Endodermal cell (in vitro differentiated cells): Measurements from ENCODE around the gene KRTAP10-2. TPM values are rescaled to one million over a fixed set of nuclear protein-coding genes. Genes with fewer than 3 reads are reported as not detected.

Experiments
- DNase-seq: peaks from one replicate; pipeline ENCODE4 v3.0.0-alpha.2; 2017
- H3K27ac ChIP-seq: 2 replicates; pipeline ENCODE4 v1.5.1; 2013; ENCODE audit warnings: mild to moderate bottlenecking, low read depth, low read length, moderate library complexity
- H3K27me3 ChIP-seq: 2 replicates; pipeline ENCODE4 v1.6.1; 2013; ENCODE audit warnings: mild to moderate bottlenecking, low read length, moderate library complexity; ENCODE audit not compliant: insufficient read depth, control insufficient read depth, poor library complexity, severe bottlenecking
- H3K36me3 ChIP-seq: 2 replicates; pipeline ENCODE4 v1.7.0; 2013; ENCODE audit warnings: mild to moderate bottlenecking, low read length, moderate library complexity; ENCODE audit not compliant: control insufficient read depth, insufficient read depth
- H3K4me1 ChIP-seq: one replicate; pipeline ENCODE4 v1.7.0; 2013; ENCODE audit warnings: low read length; ENCODE audit not compliant: control insufficient read depth, insufficient read depth
- H3K4me3 ChIP-seq: 2 replicates; pipeline ENCODE4 v1.5.1; 2013; ENCODE audit warnings: mild to moderate bottlenecking, low read length, moderate library complexity
- H3K9ac ChIP-seq: 2 replicates; pipeline ENCODE4 v1.6.1; 2013; ENCODE audit warnings: mild to moderate bottlenecking, low read length, moderate library complexity; ENCODE audit not compliant: poor library complexity, severe bottlenecking; ENCODE audit errors: extremely low read depth
- H3K9me3 ChIP-seq: 2 replicates; pipeline ENCODE4 v1.6.1; 2013; ENCODE audit warnings: mild to moderate bottlenecking, low read length, moderate library complexity; ENCODE audit not compliant: control insufficient read depth
- H3K27ac Mint-ChIP-seq: 2 replicates; pipeline ENCODE4 v1.8.0; 2020; ENCODE audit warnings: mixed read lengths
- H3K27me3 Mint-ChIP-seq: 2 replicates; pipeline ENCODE4 v1.8.0; 2021; ENCODE audit warnings: mild to moderate bottlenecking, mixed read lengths; ENCODE audit not compliant: insufficient read depth
- H3K36me3 Mint-ChIP-seq: 2 replicates; pipeline ENCODE4 v1.8.0; 2020; ENCODE audit warnings: low read depth, mixed read lengths
- H3K4me1 Mint-ChIP-seq: 2 replicates; pipeline ENCODE4 v1.8.0; 2020; ENCODE audit warnings: mixed read lengths
- H3K4me3 Mint-ChIP-seq: 2 replicates; pipeline ENCODE4 v1.8.0; 2020; ENCODE audit warnings: mild to moderate bottlenecking, moderate library complexity, mixed read lengths
- H3K9me3 Mint-ChIP-seq: 2 replicates; pipeline ENCODE4 v1.8.0; 2020; ENCODE audit warnings: mild to moderate bottlenecking, mixed read lengths
- WGBS, 2 experiments: methylation state at CpG; one replicate each; pipeline versions ENCODE4 v1.1.5 to v1.1.7; 2013; ENCODE audit warnings: missing lambda C conversion rate in 2 of 2, mixed read lengths in 1 of 2; ENCODE audit not compliant: insufficient coverage in 1 of 2, insufficient read length in 1 of 2; 5-methylcytosine and 5-hydroxymethylcytosine counted together
- total RNA-seq, 2 donors: library from RNA; stranded (reverse); fragmentation: NEBNext Ultra II Directional in 1 of 2; extraction: Animal tissue kit (Norgen Biotek cat#: 25700) in 1 of 2; gene quantifications; 2 replicates in 1 of 2; 3 replicates in 1 of 2; pipeline ENCODE4 v1.2.1, GENCODE V29; 2021
- TF ChIP-seq, protein P1 (sequence below): fragments of 200-600 bp; sonication (generic); conservative IDR thresholded peaks from 2 replicates; pipeline ENCODE4 v1.5.0; 2021; ENCODE audit warnings: antibody characterized with exemption, mild to moderate bottlenecking

Gene KRTAP10-2
- total RNA-seq, 2 donors from 2014 or later, result not detected

DNA sequence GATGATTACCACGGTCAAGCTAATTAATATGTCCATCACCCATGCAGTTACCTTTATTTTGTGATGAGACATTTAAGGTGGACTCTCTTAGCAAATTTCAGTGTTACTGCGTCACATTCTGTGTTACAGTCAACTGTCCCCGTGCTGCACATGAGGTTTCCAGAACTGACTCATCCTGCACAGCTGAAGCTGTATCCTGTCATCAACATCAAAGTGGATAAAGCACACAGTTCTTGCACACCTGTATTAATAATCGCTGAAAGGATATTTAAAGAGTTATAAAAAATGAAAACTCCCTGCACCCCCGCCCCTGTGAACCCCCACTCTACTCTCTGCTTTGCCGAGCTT lies 32.5 kb upstream of the KRTAP10-2 start:
- H3K4me1 ChIP-seq, result no peaks in the 10 kb centered on the region
- no peaks in the 10 kb centered on the region for H3K36me3 ChIP-seq
- Mint-ChIP-seq H3K9me3 (peaks cover 17% of the 10 kb centered on the region), H3K27me3 (peaks cover 7% of the 10 kb centered on the region), H3K27ac (no peak overlapping the region), H3K4me3 (no peak overlapping the region), H3K4me1 (peaks cover 5% of the 10 kb centered on the region), H3K36me3 (no peaks in the 10 kb centered on the region)
- H3K27me3 ChIP-seq, result no peaks in the 10 kb centered on the region
- H3K9me3 ChIP-seq, result peaks cover 9% of the 10 kb centered on the region
- H3K27ac ChIP-seq, result no peak overlapping the region
- 91 to 92% methylated on average over 6 of the region's 6 CpGs for WGBS, 2 experiments
- TF ChIP-seq, protein P1, sequence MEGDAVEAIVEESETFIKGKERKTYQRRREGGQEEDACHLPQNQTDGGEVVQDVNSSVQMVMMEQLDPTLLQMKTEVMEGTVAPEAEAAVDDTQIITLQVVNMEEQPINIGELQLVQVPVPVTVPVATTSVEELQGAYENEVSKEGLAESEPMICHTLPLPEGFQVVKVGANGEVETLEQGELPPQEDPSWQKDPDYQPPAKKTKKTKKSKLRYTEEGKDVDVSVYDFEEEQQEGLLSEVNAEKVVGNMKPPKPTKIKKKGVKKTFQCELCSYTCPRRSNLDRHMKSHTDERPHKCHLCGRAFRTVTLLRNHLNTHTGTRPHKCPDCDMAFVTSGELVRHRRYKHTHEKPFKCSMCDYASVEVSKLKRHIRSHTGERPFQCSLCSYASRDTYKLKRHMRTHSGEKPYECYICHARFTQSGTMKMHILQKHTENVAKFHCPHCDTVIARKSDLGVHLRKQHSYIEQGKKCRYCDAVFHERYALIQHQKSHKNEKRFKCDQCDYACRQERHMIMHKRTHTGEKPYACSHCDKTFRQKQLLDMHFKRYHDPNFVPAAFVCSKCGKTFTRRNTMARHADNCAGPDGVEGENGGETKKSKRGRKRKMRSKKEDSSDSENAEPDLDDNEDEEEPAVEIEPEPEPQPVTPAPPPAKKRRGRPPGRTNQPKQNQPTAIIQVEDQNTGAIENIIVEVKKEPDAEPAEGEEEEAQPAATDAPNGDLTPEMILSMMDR, result no peak
- no peak for DNase-seq
- no peak overlapping the region for H3K9ac ChIP-seq
- H3K4me3 ChIP-seq, result no peak overlapping the region

GRCh38 chr21:44583089-44583799 lies 31.9 kb upstream of the KRTAP10-2 start:
- H3K4me3 ChIP-seq, result no peak overlapping the region
- no peaks in the 10 kb centered on the region for H3K36me3 ChIP-seq
- peaks cover 9% of the 10 kb centered on the region for H3K9me3 ChIP-seq
- TF ChIP-seq, protein P1, result no peak
- Mint-ChIP-seq H3K4me1 (peaks cover 5% of the 10 kb centered on the region), H3K27me3 (peaks cover 7% of the 10 kb centered on the region), H3K27ac (no peak overlapping the region), H3K9me3 (peaks cover 18% of the 10 kb centered on the region), H3K4me3 (no peak overlapping the region), H3K36me3 (no peaks in the 10 kb centered on the region)
- H3K4me1 ChIP-seq, result no peaks in the 10 kb centered on the region
- 50 to 65% methylated on average over 10 to 11 of the region's 11 CpGs for WGBS, 2 experiments
- H3K27me3 ChIP-seq, result no peaks in the 10 kb centered on the region
- no peak overlapping the region for H3K27ac ChIP-seq
- no peak overlapping the region for H3K9ac ChIP-seq
- no peak for DNase-seq

DNA sequence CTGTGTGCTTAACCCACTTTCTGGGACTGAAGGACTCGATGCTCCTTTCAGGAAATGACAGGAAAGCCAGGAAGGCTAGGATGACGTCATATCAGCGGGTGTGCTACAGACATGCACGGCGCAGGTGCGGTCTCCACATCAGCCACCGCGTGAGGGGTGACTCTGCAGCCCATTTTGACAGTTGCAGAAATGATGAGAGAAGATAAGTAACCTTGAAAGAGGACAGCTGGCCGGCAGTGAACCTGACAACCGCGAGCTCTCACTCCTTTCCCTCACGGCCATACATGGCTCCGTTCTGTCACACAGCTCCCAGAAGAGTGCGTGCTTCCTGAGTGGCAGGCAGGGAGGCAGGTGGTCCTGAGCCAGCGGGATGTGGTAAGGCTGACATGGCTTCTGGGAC lies 30.8 kb upstream of the KRTAP10-2 start:
- Histone ChIP-seq H3K27me3 (no peaks in the 10 kb centered on the region), H3K9ac (no peak overlapping the region), H3K9me3 (peaks cover 15% of the 10 kb centered on the region), H3K4me1 (no peaks in the 10 kb centered on the region), H3K27ac (no peak overlapping the region), H3K4me3 (no peak overlapping the region), H3K36me3 (no peaks in the 10 kb centered on the region)
- Mint-ChIP-seq H3K36me3 (peaks cover 3% of the 10 kb centered on the region), H3K27me3 (peaks cover 10% of the 10 kb centered on the region), H3K4me1 (peaks cover 5% of the 10 kb centered on the region), H3K27ac (no peak overlapping the region), H3K9me3 (peaks cover 23% of the 10 kb centered on the region), H3K4me3 (no peak overlapping the region)
- no peak for DNase-seq
- TF ChIP-seq, protein P1, result no peak
- WGBS, 2 experiments, result 86 to 94% methylated on average over 8 to 15 of the region's 15 CpGs
